HG03378 (cell line): Measurements from ENCODE around the gene TRAPPC14.
"Not testable (repeated sequence)": the region's sequence is repeated elsewhere in the genome, so short reads cannot be mapped to it uniquely, and the experiment has no call there.

Source experiments
- ATAC-seq: cut with Tn5 transposase; IDR thresholded peaks from one replicate; pipeline ENCODE4 v1.9.1; 2021; ENCODE audit warnings: mild to moderate bottlenecking, moderate library complexity; ENCODE audit not compliant: unreplicated experiment

The TRAPPC14 gene

DNA sequence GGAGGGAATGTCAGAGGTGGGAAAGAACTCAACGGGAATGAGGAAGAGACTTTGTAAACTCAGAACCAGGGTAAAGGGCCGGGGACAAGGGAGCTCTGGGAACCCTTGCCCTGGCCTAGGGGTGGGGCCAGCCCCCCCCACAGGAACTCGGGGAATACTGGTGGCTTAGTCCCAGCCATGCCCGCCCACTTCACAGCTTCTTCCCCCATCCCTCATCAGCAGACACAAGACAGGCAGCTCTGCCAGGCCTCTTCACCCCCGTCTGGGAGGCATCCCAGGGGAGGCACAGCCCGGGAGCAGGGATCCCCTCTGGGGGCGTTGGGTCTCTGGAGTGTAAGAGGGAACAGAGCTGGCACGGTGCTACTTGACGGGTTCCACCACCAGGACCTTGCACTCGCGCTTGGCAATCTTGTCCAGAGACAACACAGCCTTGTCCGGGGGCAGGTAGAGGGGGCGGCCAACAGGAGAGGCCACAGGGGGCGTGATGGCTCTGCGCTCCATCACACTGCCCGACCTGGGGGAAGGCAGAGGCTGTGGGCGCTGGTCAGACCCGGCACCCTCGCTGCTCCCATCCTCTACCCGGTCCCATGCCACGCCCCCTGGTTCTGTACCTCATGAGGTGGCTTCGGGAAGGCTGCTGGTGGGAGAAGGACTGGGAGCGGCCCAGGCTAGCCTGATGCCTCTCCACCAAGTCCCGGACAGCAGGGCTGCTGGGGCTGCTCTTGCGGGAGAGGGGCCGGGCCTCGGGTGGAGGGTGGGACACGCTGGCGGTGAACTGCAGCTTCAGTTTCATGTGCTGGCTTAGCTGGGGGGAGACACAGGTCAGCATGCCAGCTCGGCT lies 3.7 kb downstream of the TRAPPC14 start:
- no peak for ATAC-seq

GRCh38 chr7:100153708-100154535 lies 4.6 kb downstream of the TRAPPC14 start:
- no peak for ATAC-seq

DNA sequence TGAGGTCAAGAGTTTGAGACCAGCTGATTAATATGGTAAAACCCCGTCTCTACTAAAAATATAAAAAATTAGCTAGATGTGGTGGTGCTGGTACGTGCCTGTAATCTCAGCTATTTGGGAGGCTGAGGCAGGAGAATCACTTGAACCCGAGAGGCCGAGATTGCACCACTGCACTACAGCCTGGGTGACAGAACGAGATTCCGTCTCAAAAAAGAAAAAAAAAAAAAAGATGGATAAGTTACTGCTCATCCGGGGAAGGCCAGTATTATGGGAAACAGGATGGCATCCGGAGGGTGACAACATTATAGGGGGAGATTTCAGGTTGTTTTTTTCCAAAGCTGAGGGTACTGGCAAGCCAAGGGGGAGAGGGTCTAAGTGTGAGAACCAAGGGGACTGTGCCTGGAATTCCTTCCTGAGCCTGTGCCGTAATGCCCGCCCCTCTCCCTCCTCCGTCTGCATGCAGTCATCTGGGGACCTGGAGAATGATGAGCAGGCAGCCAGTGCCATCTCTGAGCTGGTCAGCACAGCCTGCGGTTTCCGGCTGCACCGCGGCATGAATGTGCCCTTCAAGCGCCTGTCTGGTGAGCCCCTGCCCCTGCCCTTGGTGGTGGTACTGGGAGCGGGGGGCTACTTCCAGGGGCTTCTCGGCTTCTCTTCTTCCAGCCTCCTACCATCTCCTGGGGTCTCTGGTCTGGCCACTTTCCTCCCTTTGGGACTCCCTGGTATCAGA lies 5.4 kb downstream of the TRAPPC14 start:
- no peak for ATAC-seq

DNA sequence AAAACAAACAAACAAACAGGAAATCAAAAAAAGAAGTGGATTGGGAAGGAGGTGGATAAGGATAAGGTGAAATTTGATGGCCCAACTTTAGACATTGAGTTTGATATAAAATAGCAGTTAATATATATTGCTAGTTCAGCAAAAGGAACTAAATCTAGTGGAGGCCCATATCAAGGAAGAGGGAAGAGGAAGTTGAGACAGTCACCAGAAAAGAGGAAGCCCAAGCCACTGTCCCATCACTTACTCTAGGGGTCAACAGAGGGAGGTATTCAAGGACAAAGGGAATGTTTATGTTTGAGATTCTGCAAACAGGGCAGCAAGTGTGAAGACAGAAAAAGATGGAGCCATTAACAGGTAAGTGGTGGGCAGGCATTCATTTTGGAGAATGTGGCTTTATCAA lies 6.1 kb downstream of the TRAPPC14 start:
- no peak for ATAC-seq

DNA sequence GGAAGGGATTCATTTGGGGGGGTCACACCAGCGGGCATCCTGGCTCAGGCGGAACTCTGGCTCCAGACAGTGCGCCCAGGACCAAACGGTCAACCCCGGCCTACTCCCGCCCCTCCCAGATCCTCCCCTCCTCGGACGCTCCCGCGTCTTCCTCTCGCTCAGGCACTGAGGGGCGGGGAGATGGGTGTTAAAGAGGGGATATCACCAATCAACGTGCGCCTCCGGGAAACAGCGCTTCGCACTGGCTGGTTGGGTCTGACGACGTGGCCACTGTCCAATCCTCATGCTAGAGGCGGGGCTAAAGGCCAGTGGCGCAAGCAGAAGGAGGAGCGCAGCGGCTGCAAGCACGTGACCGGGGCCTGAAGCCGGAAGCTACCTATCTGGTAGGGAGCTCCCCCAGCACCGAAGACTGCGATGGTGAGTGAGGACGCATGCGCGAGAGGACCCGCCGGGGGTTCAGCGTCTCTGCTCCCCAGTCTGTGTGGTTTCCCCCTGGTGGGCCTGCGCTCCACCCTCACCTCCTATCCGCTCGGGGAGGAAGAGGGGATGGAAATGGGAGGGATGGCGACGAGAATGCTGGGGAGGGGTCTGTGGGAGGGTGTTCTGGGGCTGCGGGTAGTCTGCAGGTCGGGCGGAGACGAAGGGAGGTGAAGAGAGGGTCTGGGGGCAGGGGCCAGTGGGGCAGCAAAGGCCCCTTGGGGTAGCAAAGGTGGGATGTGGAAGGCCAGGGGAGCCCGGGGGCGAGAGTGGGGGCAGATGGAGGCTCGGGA lies 9.8 kb downstream of the TRAPPC14 start, which contains the start of gene LAMTOR4:
Gene LAMTOR4, plus strand, starts transcription at position 360 of the 770 bp plus-strand sequence. Its CDS starts 55 bp downstream, at position 415.
- ATAC-seq: peak; percentile 98

GRCh38 chr7:100148225-100148558 lies 10.3 kb downstream of the TRAPPC14 start:
- no peak for ATAC-seq

- ATAC-seq: no peak
Measured at GRCh38 chr7:100147278-100147677, 11.2 kb downstream of the TRAPPC14 start.

DNA sequence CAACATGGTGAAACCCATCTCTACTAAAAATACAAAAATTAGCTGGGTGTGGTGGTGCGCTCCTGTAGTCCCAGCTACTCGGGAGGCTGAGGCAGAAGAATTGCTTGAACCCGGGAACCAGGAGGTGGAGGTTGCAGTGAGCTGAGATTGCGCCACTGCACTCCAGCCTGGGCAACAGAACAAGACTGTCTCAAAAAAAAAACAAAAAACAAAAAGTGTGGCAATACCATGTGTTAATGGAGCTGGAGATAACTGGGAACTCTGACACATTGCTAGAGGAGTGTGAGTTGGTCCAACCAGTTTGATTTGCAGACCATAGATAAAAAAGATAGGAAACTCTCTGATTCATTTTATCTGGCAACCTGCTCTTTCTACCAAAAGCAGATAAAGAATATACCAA lies 12.2 kb downstream of the TRAPPC14 start:
- ATAC-seq: not testable (repeated sequence)

DNA sequence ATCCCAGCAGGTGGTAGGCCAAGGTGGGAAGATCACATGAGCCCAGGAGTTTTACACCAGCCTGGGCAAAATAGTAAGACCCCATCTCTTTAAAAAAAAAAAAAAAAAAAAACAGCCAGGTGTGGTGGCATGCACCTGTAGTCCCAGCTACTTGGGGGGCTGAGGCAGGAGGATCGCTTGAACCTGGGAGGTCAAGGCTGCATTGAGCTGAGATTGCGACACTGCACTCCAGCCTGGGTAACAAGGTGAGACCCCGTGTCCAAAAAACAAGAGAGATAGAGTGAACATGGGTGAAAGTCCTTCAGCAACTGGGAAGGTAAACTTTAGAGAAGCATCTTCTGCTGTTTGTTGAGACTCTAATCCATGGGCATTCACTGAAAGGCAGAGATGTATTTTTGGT lies 16.1 kb downstream of the TRAPPC14 start:
- ATAC-seq: no peak

GRCh38 chr7:100141555-100141949 lies 17.0 kb downstream of the TRAPPC14 start:
- no peak for ATAC-seq

- no peak for ATAC-seq
Measured at GRCh38 chr7:100137851-100138760, 20.4 kb downstream of the TRAPPC14 start.

- no peak for ATAC-seq
Measured at GRCh38 chr7:100132697-100133151, 25.8 kb downstream of the TRAPPC14 start.

- no peak for ATAC-seq
Measured at GRCh38 chr7:100132126-100132525, 26.4 kb downstream of the TRAPPC14 start.

- no peak for ATAC-seq
Measured at GRCh38 chr7:100130608-100131453, 27.7 kb downstream of the TRAPPC14 start.

GRCh38 chr7:100130220-100130607 lies 28.3 kb downstream of the TRAPPC14 start:
- ATAC-seq: not testable (repeated sequence)

GRCh38 chr7:100128637-100128963 lies 29.9 kb downstream of the TRAPPC14 start:
- no peak for ATAC-seq

DNA sequence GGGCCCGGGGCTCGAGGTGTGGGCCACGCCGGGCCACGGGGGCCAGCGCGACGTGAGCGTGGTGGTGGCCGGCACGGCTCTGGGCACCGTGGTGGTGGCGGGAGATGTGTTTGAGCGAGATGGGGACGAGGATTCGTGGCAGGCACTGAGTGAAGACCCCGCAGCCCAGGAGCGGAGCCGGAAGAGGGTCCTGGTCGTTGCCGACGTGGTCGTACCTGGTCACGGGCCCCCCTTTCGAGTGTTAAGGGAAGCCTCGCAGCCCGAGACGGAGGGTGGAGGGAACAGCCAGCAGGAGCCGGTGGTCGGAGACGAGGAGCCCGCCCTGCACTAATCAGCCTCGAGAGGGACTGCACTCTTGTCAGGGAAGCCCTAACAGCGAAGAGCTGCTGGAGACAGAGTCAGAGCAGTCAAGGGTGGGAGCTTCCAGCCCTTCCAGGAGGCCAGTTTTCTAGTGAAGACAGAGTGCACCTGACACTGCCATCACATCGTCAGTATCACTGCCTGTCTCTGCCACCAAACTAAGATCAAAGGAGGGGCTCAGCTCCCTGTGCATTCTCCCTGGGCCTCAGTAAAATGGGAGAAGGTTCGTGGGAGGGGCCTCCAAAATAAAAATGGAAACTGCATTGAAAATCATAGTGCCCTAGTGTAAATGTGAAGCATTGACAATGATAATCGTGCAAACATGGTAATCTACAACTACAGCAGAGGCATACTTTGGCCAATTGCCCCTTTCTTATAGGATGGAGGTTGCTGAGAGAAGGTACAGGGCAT lies 30.5 kb downstream of the TRAPPC14 start:
- no peak for ATAC-seq
